ENCODE measurements around the gene POU3F1.
A peak's percentile ranks its signal among the peaks of the same experiment; 100 is the strongest.

Gene POU3F1

DNA sequence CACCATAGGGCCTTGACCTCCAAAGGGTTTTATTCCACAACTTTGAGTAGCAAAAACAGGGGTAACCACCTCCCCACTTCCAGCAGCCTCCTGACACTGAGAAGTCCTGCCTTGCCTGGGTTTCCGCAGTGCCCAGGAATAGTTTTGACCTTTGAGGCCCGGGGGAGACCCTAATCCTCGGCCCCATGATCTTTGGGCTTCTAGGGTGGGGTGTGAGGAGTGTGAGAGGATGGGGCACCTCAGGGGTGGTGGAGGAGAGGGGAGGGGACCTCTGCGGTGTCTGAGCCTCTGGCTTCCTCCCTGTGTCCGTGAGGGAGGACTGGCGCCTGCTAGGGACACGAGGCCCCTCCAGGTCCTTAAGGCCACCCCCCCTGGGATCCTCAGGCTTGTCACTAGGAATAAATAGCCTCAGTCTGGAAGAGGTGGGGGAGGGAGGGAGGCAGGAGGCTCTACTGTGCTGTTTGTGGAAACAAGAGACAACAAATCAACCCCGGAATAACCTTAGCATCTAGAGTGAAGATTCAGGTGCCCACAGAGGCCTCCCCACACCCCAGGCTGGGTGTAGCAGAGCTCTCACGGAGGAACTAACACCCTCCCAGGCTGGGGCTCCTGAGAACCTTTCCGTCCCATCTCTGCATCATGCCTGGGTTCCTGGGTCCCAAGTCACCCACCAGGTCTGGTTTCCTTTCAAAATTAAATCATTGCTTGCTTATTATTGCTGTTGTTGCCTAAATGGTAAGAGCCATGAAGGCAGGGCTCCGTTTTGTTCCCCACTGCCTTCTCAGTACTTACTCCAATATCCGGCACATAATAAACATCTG is 40.4 kb downstream of the POU3F1 start:
- Histone ChIP-seq H3K4me3 (replicated peaks; ENCODE audit: insufficient read depth, low read length) (peak overlapping the region; percentile 60), H3K27ac (replicated peaks) (no peak overlapping the region; the same call in 1 of the 2 replicates), H3K27me3 (ENCODE audit: insufficient read depth, poor library complexity, severe bottlenecking) (no peaks in the 10 kb centered on the region)
- no peak for DNase-seq (ENCODE audit: low read depth in 1 of 2, low spot score in 1 of 2)
- TF ChIP-seq, protein P1, sequence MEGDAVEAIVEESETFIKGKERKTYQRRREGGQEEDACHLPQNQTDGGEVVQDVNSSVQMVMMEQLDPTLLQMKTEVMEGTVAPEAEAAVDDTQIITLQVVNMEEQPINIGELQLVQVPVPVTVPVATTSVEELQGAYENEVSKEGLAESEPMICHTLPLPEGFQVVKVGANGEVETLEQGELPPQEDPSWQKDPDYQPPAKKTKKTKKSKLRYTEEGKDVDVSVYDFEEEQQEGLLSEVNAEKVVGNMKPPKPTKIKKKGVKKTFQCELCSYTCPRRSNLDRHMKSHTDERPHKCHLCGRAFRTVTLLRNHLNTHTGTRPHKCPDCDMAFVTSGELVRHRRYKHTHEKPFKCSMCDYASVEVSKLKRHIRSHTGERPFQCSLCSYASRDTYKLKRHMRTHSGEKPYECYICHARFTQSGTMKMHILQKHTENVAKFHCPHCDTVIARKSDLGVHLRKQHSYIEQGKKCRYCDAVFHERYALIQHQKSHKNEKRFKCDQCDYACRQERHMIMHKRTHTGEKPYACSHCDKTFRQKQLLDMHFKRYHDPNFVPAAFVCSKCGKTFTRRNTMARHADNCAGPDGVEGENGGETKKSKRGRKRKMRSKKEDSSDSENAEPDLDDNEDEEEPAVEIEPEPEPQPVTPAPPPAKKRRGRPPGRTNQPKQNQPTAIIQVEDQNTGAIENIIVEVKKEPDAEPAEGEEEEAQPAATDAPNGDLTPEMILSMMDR (IDR thresholded peaks at IDR 0.05; ENCODE audit: insufficient read depth, low read length) = no peak
- TF ChIP-seq POLR2AphosphoS5 (IDR thresholded peaks at IDR 0.05; ENCODE audit: low read depth) = no peak

GRCh38 chr1:38005195-38006007 is 41.2 kb downstream of the POU3F1 start, which contains the start of gene FHL3:
Gene FHL3 (minus strand): TSS chr1:38005514. CDS start chr1:37999412, 6,102 bp downstream.
- no peaks in the 10 kb centered on the region for H3K27me3 ChIP-seq (ENCODE audit: insufficient read depth, poor library complexity, severe bottlenecking)
- H3K4me3 ChIP-seq (replicated peaks; ENCODE audit: insufficient read depth, low read length) = peak within 1 kb of the TSS; percentile 60
- H3K27ac ChIP-seq (replicated peaks) = peak within 1 kb of the TSS; percentile 73
- TF ChIP-seq, protein P2, sequence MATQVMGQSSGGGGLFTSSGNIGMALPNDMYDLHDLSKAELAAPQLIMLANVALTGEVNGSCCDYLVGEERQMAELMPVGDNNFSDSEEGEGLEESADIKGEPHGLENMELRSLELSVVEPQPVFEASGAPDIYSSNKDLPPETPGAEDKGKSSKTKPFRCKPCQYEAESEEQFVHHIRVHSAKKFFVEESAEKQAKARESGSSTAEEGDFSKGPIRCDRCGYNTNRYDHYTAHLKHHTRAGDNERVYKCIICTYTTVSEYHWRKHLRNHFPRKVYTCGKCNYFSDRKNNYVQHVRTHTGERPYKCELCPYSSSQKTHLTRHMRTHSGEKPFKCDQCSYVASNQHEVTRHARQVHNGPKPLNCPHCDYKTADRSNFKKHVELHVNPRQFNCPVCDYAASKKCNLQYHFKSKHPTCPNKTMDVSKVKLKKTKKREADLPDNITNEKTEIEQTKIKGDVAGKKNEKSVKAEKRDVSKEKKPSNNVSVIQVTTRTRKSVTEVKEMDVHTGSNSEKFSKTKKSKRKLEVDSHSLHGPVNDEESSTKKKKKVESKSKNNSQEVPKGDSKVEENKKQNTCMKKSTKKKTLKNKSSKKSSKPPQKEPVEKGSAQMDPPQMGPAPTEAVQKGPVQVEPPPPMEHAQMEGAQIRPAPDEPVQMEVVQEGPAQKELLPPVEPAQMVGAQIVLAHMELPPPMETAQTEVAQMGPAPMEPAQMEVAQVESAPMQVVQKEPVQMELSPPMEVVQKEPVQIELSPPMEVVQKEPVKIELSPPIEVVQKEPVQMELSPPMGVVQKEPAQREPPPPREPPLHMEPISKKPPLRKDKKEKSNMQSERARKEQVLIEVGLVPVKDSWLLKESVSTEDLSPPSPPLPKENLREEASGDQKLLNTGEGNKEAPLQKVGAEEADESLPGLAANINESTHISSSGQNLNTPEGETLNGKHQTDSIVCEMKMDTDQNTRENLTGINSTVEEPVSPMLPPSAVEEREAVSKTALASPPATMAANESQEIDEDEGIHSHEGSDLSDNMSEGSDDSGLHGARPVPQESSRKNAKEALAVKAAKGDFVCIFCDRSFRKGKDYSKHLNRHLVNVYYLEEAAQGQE (IDR thresholded peaks at IDR 0.05; ENCODE audit: insufficient replicate concordance, low read depth) = no peak
- TF ChIP-seq, protein P1 (IDR thresholded peaks at IDR 0.05; ENCODE audit: insufficient read depth, low read length) = no peak
- no peak for TF ChIP-seq GABPA (IDR thresholded peaks at IDR 0.05; ENCODE audit: low read depth)
- TF ChIP-seq SPI1 (IDR thresholded peaks at IDR 0.05; ENCODE audit: borderline replicate concordance, low read depth) = no peak
- TF ChIP-seq POLR2AphosphoS5 (IDR thresholded peaks at IDR 0.05; ENCODE audit: low read depth) = no peak; the same call in 1 of the 2 replicates
- peak in 1 of 2 experiments; percentile 63 for DNase-seq (ENCODE audit: low read depth in 1 of 2, low spot score in 1 of 2)

DNA sequence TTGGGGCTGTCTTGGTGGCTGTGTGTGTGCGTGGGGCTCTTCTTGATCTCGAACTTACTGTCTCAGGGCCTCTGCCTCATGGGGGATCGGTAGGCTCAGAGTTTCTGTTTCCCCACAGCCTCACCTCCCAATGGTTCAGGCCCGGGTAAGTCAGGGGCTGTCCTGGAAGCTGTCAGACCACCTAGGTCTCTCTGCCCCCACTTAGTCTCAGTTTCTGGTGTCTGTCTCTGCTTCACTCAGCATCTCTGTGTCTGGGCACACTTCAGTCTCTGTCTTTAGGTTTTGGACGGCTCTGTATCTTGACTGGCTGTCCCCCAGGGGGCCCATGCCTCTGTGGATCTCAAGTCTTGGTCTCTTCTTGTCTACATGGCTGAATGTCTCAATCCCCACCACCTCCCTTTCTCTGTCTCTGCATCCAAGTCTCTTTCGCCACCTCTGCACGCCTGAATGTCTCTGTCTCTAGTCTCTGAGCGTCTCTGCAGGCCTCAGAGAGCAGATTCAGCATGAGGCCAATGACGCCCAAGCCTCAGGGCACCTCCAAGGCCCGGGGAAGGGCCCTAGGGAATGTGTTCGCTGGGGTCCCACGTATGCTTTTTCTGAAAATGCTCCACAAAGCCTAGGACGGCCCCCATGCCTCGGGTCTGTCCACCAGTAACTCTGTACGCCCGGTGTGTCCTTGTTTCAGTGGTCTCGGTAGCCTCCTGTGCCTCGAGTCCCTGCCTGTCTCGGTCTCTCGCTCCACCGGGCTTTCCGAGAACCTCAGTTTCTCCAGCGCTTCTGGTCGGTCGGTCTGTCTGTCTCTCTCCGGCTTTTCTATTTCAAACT is 42.1 kb downstream of the POU3F1 start:
- TF ChIP-seq POLR2AphosphoS5 (IDR thresholded peaks at IDR 0.05; ENCODE audit: low read depth) = 0 out of 2 replicates have a peak, but pooled peaks have one; percentile 38
- TF ChIP-seq GABPA (IDR thresholded peaks at IDR 0.05; ENCODE audit: low read depth) = no peak
- peak overlapping the region; percentile 60 for H3K4me3 ChIP-seq (replicated peaks; ENCODE audit: insufficient read depth, low read length)
- H3K27me3 ChIP-seq (ENCODE audit: insufficient read depth, poor library complexity, severe bottlenecking) = no peaks in the 10 kb centered on the region
- peak overlapping the region; percentile 73 for H3K27ac ChIP-seq (replicated peaks)
- DNase-seq (ENCODE audit: low read depth in 1 of 2, low spot score in 1 of 2) = peak in 1 of 2 experiments; percentile 51

GRCh38 chr1:38003261-38004250 is 43.0 kb downstream of the POU3F1 start:
- H3K4me3 ChIP-seq (replicated peaks; ENCODE audit: insufficient read depth, low read length) = peak overlapping the region; percentile 60
- peak overlapping the region; percentile 73 for H3K27ac ChIP-seq (replicated peaks)
- no peak for DNase-seq (ENCODE audit: low read depth in 1 of 2, low spot score in 1 of 2)
- no peaks in the 10 kb centered on the region for H3K27me3 ChIP-seq (ENCODE audit: insufficient read depth, poor library complexity, severe bottlenecking)
- peak; percentile 24; the same call in 1 of the 2 replicates for TF ChIP-seq SPI1 (IDR thresholded peaks at IDR 0.05; ENCODE audit: borderline replicate concordance, low read depth)
- TF ChIP-seq GABPA (IDR thresholded peaks at IDR 0.05; ENCODE audit: low read depth) = no peak
- no peak for TF ChIP-seq POLR2AphosphoS5 (IDR thresholded peaks at IDR 0.05; ENCODE audit: low read depth)
- TF ChIP-seq, protein P2 (IDR thresholded peaks at IDR 0.05; ENCODE audit: insufficient replicate concordance, low read depth) = no peak
